ENCODE measurements around the gene BRD3OS. TPM values are rescaled to one million over a fixed set of nuclear protein-coding genes. Genes with fewer than 3 reads are reported as not detected.
A peak's percentile ranks its signal among the peaks of the same experiment; 100 is the strongest.

The BRD3OS gene
- polyA plus RNA-seq, 1 donor, result 8.4 TPM

GRCh38 chr9:134059188-134059641, 33.9 kb downstream of the BRD3OS start:
- WGBS (ENCODE audit: insufficient coverage, low lambda C conversion rate), result no CpG with 5 or more reads among the region's 16 CpGs
- no peak overlapping the region for H3K4me3 ChIP-seq (ENCODE audit: low read length)
- DNase-seq, result no peak
- H3K4me1 ChIP-seq (ENCODE audit: control insufficient read depth, insufficient read depth, low read length), result peaks cover 78% of the 10 kb centered on the region
- H3K9me3 ChIP-seq (ENCODE audit: control insufficient read depth, low read depth, low read length), result no peaks in the 10 kb centered on the region
- H3K36me3 ChIP-seq (ENCODE audit: control insufficient read depth, insufficient read depth, low read length), result peaks cover 4% of the 10 kb centered on the region
- H3K27me3 ChIP-seq (ENCODE audit: control insufficient read depth, insufficient read depth, low read length), result no peaks in the 10 kb centered on the region
- H3K27ac ChIP-seq (ENCODE audit: low read length), result no peak overlapping the region

- no peak for DNase-seq
- no peak overlapping the region for H3K4me3 ChIP-seq (ENCODE audit: low read length)
- no peaks in the 10 kb centered on the region for H3K27me3 ChIP-seq (ENCODE audit: control insufficient read depth, insufficient read depth, low read length)
- H3K9me3 ChIP-seq (ENCODE audit: control insufficient read depth, low read depth, low read length), result no peaks in the 10 kb centered on the region
- H3K27ac ChIP-seq (ENCODE audit: low read length), result no peak overlapping the region
- no CpG with 5 or more reads among the region's 17 CpGs for WGBS (ENCODE audit: insufficient coverage, low lambda C conversion rate)
- peaks cover 4% of the 10 kb centered on the region for H3K36me3 ChIP-seq (ENCODE audit: control insufficient read depth, insufficient read depth, low read length)
- peaks cover 78% of the 10 kb centered on the region for H3K4me1 ChIP-seq (ENCODE audit: control insufficient read depth, insufficient read depth, low read length)
Observed at GRCh38 chr9:134059661-134060395, 34.5 kb downstream of the BRD3OS start.

- Histone ChIP-seq H3K9me3 (ENCODE audit: control insufficient read depth, low read depth, low read length) (no peaks in the 10 kb centered on the region), H3K4me1 (ENCODE audit: control insufficient read depth, insufficient read depth, low read length) (peaks cover 76% of the 10 kb centered on the region), H3K27ac (ENCODE audit: low read length) (no peak overlapping the region), H3K4me3 (ENCODE audit: low read length) (no peak overlapping the region), H3K27me3 (ENCODE audit: control insufficient read depth, insufficient read depth, low read length) (no peaks in the 10 kb centered on the region), H3K36me3 (ENCODE audit: control insufficient read depth, insufficient read depth, low read length) (peaks cover 4% of the 10 kb centered on the region)
- no peak for DNase-seq
- WGBS (ENCODE audit: insufficient coverage, low lambda C conversion rate), result no CpG with 5 or more reads among the region's 4 CpGs
Observed at GRCh38 chr9:134060546-134060945, 35.3 kb downstream of the BRD3OS start.

DNA sequence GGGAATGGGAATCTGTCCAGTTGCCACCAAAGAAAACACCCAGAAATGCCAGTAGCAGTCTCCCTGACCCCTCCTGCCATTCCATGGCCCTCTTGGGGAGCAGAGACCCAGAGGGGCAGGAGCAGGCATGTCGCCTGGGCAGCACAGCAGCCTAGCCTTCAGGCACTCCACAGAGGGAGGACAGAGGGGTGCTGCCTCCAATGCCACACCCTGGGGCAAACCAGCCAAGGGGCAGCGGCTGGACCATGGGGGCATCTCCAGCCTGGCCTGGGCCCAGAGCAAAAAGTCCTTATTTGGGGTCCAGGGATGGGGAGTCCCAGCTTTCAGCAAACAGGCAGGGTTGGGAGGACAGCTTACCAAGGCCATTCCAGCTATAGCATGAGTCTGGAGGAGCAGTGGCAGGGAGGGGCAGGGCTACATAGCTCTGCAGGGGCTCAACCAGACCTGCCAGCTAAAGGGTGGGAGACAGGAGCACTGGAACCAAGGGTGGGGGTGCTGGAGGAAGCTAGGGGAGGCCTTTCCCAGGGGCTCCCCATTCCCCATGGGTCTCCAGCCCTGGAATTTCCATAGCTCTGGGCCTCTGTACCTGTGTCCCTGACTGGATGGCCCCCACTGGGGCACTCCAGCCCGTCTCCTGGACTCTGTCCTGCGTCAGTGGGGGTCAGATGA, 35.9 kb downstream of the BRD3OS start:
- H3K27ac ChIP-seq (ENCODE audit: low read length), result peak overlapping the region; percentile 58
- WGBS (ENCODE audit: insufficient coverage, low lambda C conversion rate), result no CpG with 5 or more reads among the region's 4 CpGs
- H3K4me1 ChIP-seq (ENCODE audit: control insufficient read depth, insufficient read depth, low read length), result peaks cover 76% of the 10 kb centered on the region

DNA sequence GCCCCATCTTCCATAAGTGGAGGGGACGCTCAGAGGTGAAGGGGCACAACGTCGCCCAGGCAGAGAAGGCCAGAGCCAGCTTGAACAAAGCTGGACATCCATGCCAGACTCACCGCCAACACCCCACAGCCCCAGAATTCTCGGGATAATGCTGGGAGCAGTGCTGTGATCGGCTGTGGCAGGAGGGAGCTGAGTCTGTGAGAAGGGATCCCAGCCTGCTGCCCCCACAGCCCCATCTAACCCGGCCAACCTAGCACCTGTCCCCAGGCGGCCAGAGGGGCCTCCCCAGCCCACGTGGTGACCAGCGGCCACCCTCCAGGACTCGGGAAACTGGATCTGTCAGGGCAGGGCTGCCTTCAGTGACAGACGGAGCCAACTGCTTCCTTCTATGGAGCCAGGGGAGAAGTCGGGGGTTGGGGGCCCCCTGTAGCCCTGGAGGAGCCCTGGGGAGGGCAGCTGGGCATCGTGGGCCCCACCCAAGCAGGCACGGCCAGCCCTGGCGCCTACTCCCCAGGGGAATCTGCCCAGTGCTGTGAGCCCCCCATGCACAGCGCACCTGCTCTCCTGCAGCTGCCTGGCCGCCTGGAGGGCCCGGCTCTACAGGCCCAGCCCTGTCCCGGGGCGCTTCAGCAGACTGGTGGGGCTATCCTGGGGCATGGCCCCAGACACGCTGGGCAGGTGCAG, 36.5 kb downstream of the BRD3OS start:
- no CpG with 5 or more reads among the region's 22 CpGs for WGBS (ENCODE audit: insufficient coverage, low lambda C conversion rate)
- Histone ChIP-seq H3K4me1 (ENCODE audit: control insufficient read depth, insufficient read depth, low read length) (peaks cover 73% of the 10 kb centered on the region), H3K4me3 (ENCODE audit: low read length) (no peak overlapping the region)

More for the DNA sequence above, 35.9 kb downstream of the BRD3OS start:
- no peaks in the 10 kb centered on the region for H3K9me3 ChIP-seq (ENCODE audit: control insufficient read depth, low read depth, low read length)
- H3K36me3 ChIP-seq (ENCODE audit: control insufficient read depth, insufficient read depth, low read length), result peaks cover 4% of the 10 kb centered on the region
- no peak for DNase-seq
- H3K27me3 ChIP-seq (ENCODE audit: control insufficient read depth, insufficient read depth, low read length), result no peaks in the 10 kb centered on the region
- H3K4me3 ChIP-seq (ENCODE audit: low read length), result no peak overlapping the region

DNA sequence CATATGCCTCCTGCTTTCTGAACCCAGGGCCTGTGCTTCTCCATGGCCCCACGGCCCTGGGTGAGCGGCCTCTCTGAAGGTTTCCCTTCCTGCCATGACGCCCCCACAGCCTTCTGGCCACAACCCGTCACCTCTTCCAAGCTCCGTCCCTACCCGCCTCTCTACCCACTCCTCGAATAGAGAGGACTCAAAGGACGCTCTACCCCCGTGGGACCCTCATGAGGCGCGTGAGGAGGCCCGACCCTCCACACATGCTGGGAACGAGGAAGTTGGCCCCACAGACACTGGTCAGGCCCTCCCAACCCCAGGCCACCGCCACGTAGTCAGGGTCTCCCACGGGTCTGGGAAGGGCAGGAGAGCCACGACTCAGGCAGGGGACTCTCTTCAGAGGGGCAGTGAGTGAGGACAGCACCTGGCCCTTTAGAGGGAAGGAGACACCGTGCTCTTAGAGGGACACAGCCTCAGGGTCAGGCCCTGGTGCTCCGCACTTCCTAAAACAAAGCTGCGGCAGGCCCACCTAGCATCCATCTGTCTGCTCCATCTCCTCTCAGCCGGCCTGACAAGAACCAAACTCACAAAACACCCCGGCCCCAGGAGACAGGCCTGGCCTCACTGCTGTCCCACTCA, 37.3 kb downstream of the BRD3OS start:
- H3K4me3 ChIP-seq (ENCODE audit: low read length), result no peak overlapping the region
- no peak overlapping the region for H3K27ac ChIP-seq (ENCODE audit: low read length)
- no peaks in the 10 kb centered on the region for H3K9me3 ChIP-seq (ENCODE audit: control insufficient read depth, low read depth, low read length)
- no CpG with 5 or more reads among the region's 22 CpGs for WGBS (ENCODE audit: insufficient coverage, low lambda C conversion rate)
- H3K4me1 ChIP-seq (ENCODE audit: control insufficient read depth, insufficient read depth, low read length), result peaks cover 65% of the 10 kb centered on the region
- H3K27me3 ChIP-seq (ENCODE audit: control insufficient read depth, insufficient read depth, low read length), result no peaks in the 10 kb centered on the region
- DNase-seq, result no peak
- H3K36me3 ChIP-seq (ENCODE audit: control insufficient read depth, insufficient read depth, low read length), result peaks cover 4% of the 10 kb centered on the region

More for the DNA sequence above, 36.5 kb downstream of the BRD3OS start:
- Histone ChIP-seq H3K36me3 (ENCODE audit: control insufficient read depth, insufficient read depth, low read length) (peaks cover 4% of the 10 kb centered on the region), H3K27ac (ENCODE audit: low read length) (peak overlapping the region; percentile 58), H3K9me3 (ENCODE audit: control insufficient read depth, low read depth, low read length) (no peaks in the 10 kb centered on the region), H3K27me3 (ENCODE audit: control insufficient read depth, insufficient read depth, low read length) (no peaks in the 10 kb centered on the region)
- peak in 1 of 2 donors; percentile 49 for DNase-seq

DNA sequence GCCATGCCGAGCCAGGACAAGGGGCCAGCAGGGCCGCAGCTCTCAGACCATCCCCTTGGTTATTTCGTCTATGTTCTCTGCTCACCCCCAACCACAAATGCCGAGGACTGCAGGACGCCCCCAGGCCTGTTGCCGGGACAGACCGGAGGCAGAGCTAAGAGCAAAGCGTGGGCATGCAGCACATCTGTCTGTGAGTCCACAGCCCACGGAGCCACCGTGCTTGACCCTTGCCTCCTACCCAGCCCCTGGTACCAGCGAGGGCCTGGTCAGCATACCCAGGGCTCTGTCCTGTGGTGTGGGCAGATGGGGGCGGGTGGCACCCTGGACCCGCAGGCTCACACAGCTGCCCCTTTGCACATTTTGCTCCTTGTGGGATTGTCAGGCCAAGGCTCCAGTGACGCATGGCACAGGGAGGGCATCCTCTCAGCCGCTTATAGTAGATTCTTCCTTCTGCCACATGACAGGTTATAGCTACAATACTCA, 37.8 kb downstream of the BRD3OS start:
- Histone ChIP-seq H3K36me3 (ENCODE audit: control insufficient read depth, insufficient read depth, low read length) (peaks cover 4% of the 10 kb centered on the region), H3K9me3 (ENCODE audit: control insufficient read depth, low read depth, low read length) (no peaks in the 10 kb centered on the region), H3K4me3 (ENCODE audit: low read length) (no peak overlapping the region), H3K27me3 (ENCODE audit: control insufficient read depth, insufficient read depth, low read length) (no peaks in the 10 kb centered on the region), H3K4me1 (ENCODE audit: control insufficient read depth, insufficient read depth, low read length) (peaks cover 60% of the 10 kb centered on the region), H3K27ac (ENCODE audit: low read length) (no peak overlapping the region)
- no peak for DNase-seq
- WGBS (ENCODE audit: insufficient coverage, low lambda C conversion rate), result no CpG with 5 or more reads among the region's 15 CpGs

DNA sequence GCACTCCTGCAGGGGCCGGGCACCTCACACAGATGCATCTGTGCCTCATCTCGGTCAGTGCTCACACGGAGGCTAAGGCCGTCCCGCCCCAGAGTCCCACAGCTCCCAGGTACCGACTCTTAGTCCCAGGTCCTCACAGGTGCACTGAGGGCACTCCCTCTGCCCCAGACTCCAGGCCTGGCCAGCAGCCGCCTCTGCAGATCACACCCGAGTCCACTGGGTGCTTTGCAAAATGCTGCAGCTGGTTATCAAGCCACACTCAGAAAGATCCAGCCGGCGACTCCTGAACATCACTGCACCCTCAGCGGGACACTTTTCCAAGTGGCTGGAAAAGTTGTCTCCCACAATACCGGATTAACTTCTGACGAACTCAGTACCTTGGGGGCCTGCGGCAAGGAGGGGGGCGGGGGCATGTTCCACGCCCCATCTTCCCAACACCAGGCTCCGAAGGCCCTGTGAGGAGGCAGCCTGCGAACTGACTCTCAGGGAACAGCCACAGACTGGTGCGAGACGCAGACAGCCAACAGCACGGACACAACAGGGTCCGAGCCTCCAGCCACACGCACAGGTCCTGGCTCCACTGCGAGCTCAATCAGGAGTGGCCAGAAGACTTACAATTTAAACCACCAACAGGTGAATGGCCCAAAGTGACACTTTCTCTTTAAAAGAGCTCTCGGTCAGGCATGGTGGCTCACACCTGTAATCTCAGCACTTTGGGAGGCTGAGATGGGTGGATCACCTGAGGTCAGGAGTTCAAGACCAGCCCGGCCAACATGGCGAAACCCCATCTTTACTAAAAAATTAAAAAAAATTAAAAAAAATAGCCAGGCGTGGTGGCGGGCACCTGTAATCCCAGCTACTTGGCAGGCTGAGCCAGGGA, 38.5 kb downstream of the BRD3OS start:
- DNase-seq, result no peak
- Histone ChIP-seq H3K27me3 (ENCODE audit: control insufficient read depth, insufficient read depth, low read length) (no peaks in the 10 kb centered on the region), H3K27ac (ENCODE audit: low read length) (no peak overlapping the region), H3K9me3 (ENCODE audit: control insufficient read depth, low read depth, low read length) (no peaks in the 10 kb centered on the region), H3K36me3 (ENCODE audit: control insufficient read depth, insufficient read depth, low read length) (peaks cover 4% of the 10 kb centered on the region), H3K4me1 (ENCODE audit: control insufficient read depth, insufficient read depth, low read length) (peaks cover 53% of the 10 kb centered on the region), H3K4me3 (ENCODE audit: low read length) (no peak overlapping the region)
- no CpG with 5 or more reads among the region's 29 CpGs for WGBS (ENCODE audit: insufficient coverage, low lambda C conversion rate)

DNA sequence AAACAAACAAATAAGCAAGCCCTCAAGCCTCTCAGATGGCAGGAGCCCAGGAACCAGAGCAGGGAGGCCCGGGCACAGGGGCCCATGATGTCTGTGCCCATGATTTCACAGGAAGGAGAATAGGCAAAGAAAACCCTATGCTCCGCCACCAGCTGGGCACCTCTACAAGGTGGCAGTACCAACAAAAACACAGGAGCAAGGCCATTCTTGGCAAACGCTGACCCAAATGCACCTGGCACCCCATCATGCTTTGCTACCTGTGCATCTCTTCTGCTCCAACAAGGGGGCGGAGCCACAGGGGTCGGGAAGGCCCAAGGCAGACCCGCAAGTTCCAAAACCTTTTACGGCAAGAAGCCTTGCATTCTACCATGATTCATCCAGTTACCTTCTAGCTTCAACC, 39.4 kb downstream of the BRD3OS start:
- DNase-seq, result no peak

More for the DNA sequence above, 39.4 kb downstream of the BRD3OS start:
- Histone ChIP-seq H3K9me3 (ENCODE audit: control insufficient read depth, low read depth, low read length) (no peaks in the 10 kb centered on the region), H3K36me3 (ENCODE audit: control insufficient read depth, insufficient read depth, low read length) (peaks cover under 1% of the 10 kb centered on the region), H3K27me3 (ENCODE audit: control insufficient read depth, insufficient read depth, low read length) (peaks cover 6% of the 10 kb centered on the region), H3K4me3 (ENCODE audit: low read length) (no peak overlapping the region), H3K27ac (ENCODE audit: low read length) (no peak overlapping the region), H3K4me1 (ENCODE audit: control insufficient read depth, insufficient read depth, low read length) (peaks cover 44% of the 10 kb centered on the region)
- WGBS (ENCODE audit: insufficient coverage, low lambda C conversion rate), result no CpG with 5 or more reads among the region's 7 CpGs
